Kidney (tissue), 14 donors: Measurements from ENCODE around the gene PROK1. TPM values are rescaled to one million over a fixed set of nuclear protein-coding genes. Genes with fewer than 3 reads are reported as not detected.

Experiments
- DNase-seq, 5 donors: peaks; one replicate each; pipeline ENCODE4 v3.0.0-alpha.2; 2013 to 2020
- FAIRE-seq: peaks from 2 replicates; lab custom pipeline; 2012; peaks lifted over from hg19 to GRCh38; lab: Jason Lieb, UNC
- H3K27ac ChIP-seq, 2 donors: one replicate each; pipeline ENCODE4 v1.7.0; 2013; ENCODE audit warnings: low read depth in 2 of 2, low read length in 2 of 2, inconsistent platforms in 1 of 2
- H3K27me3 ChIP-seq: one replicate; pipeline ENCODE4 v1.7.1; 2013; ENCODE audit warnings: low read length, inconsistent platforms; ENCODE audit not compliant: control insufficient read depth, insufficient read depth
- H3K36me3 ChIP-seq, 3 donors: one replicate each; pipeline versions ENCODE4 v1.7.0 to v1.7.1; 2013; ENCODE audit warnings: low read length in 3 of 3, control low read depth in 1 of 3, inconsistent platforms in 1 of 3; ENCODE audit not compliant: insufficient read depth in 3 of 3, control insufficient read depth in 2 of 3
- H3K4me1 ChIP-seq, 3 donors: one replicate each; pipeline versions ENCODE4 v1.7.0 to v1.7.1; 2013; ENCODE audit warnings: low read length in 3 of 3, inconsistent platforms in 1 of 3, low read depth in 1 of 3; ENCODE audit not compliant: control insufficient read depth in 2 of 3, insufficient read depth in 2 of 3
- H3K4me3 ChIP-seq, 3 donors: one replicate each; pipeline versions ENCODE4 v1.7.0 to v1.8.1; 2013; ENCODE audit warnings: low read length in 3 of 3, control low read depth in 1 of 3, inconsistent platforms in 1 of 3
- H3K9ac ChIP-seq, 3 donors: one replicate each; pipeline versions ENCODE4 v1.7.0 to v1.7.1; 2013; ENCODE audit warnings: low read length in 3 of 3, control low read depth in 1 of 3, inconsistent platforms in 1 of 3
- H3K9me3 ChIP-seq, 3 donors: one replicate each; pipeline versions ENCODE4 v1.7.0 to v1.7.1; 2013; ENCODE audit warnings: low read length in 3 of 3, control low read depth in 1 of 3, inconsistent platforms in 1 of 3; ENCODE audit not compliant: control insufficient read depth in 2 of 3, insufficient read depth in 1 of 3
- CTCF ChIP-seq: IDR thresholded peaks from 3 replicates; pipeline ENCODE4 v1.5.1; 2012; ENCODE audit warnings: mild to moderate bottlenecking, moderate library complexity, borderline replicate concordance; ENCODE audit not compliant: insufficient read depth; ENCODE audit errors: extremely low read depth
- intact Hi-C: fragments of 100-400 bp; cut with DNase I; formaldehyde crosslinking; loops from one replicate; pipeline ENCODE4 v1.11.1; 2022
- polyA plus RNA-seq: library from polyadenylated mRNA; stranded (reverse); fragments of 350-450 nt; fragmentation: Illumina TruSeq; extraction: RNeasy Lipid Tissue Mini Kit (QIAGEN cat#74804); gene quantifications from one replicate; pipeline ENCODE4 v1.2.3, GENCODE V29; 2014; ENCODE audit warnings: low read depth, low replicate concordance; ENCODE audit not compliant: insufficient read depth
- total RNA-seq: library from RNA; stranded (reverse); fragmentation: NEBNext Ultra II Directional; extraction: Animal tissue kit (Norgen Biotek cat#: 25700); gene quantifications from one replicate; pipeline ENCODE4 v1.2.1, GENCODE V29; 2021
- donor health status: control.
- donor health status: control.
- donor health status: control.
- donor health status: control.
- donor health status: control.
- donor health status: DM: yes; HTN: yes; CAD: no.
- donor health status: Normal renal cell carcinoma (clear cell type).

Gene PROK1
- total and polyA plus RNA-seq, 2 donors from 2014 or later, result not detected

- intact Hi-C loops, result no loop called here
- Histone ChIP-seq H3K4me3 (no peak overlapping the region), H3K9ac (no peak overlapping the region), H3K27ac (no peak overlapping the region), H3K27me3 (no peaks in the 10 kb centered on the region), H3K36me3 (no peaks in the 10 kb centered on the region), H3K9me3 (no peaks in the 10 kb centered on the region), H3K4me1 (no peaks in the 10 kb centered on the region)
- no peak for TF ChIP-seq CTCF
- DNase-seq (no peak), FAIRE-seq (no peak)
Observed at GRCh38 chr1:110440877-110441276, 10.1 kb upstream of the PROK1 start.

GRCh38 chr1:110441888-110442287 lies 9.1 kb upstream of the PROK1 start:
- Histone ChIP-seq H3K4me1 (no peaks in the 10 kb centered on the region), H3K36me3 (no peaks in the 10 kb centered on the region), H3K27ac (no peak overlapping the region), H3K27me3 (no peaks in the 10 kb centered on the region), H3K9ac (no peak overlapping the region), H3K9me3 (no peaks in the 10 kb centered on the region), H3K4me3 (no peak overlapping the region)
- no peak for DNase-seq
- no peak for FAIRE-seq
- intact Hi-C loops, result no loop called here
- TF ChIP-seq CTCF, result no peak

GRCh38 chr1:110443451-110443850 lies 7.5 kb upstream of the PROK1 start:
- DNase-seq (peak in 1 of 5 donors; percentile 30), FAIRE-seq (no peak)
- intact Hi-C loops, result no loop called here
- Histone ChIP-seq H3K36me3 (no peaks in the 10 kb centered on the region), H3K27me3 (no peaks in the 10 kb centered on the region), H3K27ac (no peak overlapping the region), H3K4me3 (no peak overlapping the region), H3K9me3 (no peaks in the 10 kb centered on the region), H3K4me1 (no peaks in the 10 kb centered on the region), H3K9ac (no peak overlapping the region)
- TF ChIP-seq CTCF, result no peak

- Histone ChIP-seq H3K9me3 (no peaks in the 10 kb centered on the region), H3K36me3 (no peaks in the 10 kb centered on the region), H3K27me3 (no peaks in the 10 kb centered on the region), H3K9ac (no peak overlapping the region), H3K27ac (no peak overlapping the region), H3K4me1 (no peaks in the 10 kb centered on the region), H3K4me3 (no peak overlapping the region)
- no peak for FAIRE-seq
- DNase-seq, result peak in 1 of 5 donors; percentile 23
- intact Hi-C loops, result no loop called here
- TF ChIP-seq CTCF, result no peak
Observed at GRCh38 chr1:110444561-110444960, 6.4 kb upstream of the PROK1 start.
